WTC11 (cell line): ENCODE results near the gene STK24. TPM values are rescaled to one million over a fixed set of nuclear protein-coding genes. Genes with fewer than 3 reads are reported as not detected.

ENCODE experiments used
- ATAC-seq: fragments of 200-7000 bp; cut with Tn5 transposase; 2 replicates; pipeline ENCODE4 v1.10.0; 2021; ENCODE audit warnings: mild to moderate bottlenecking, moderate library complexity
- Bru-seq: library from RNA; stranded (reverse); fragments of 400-500 nt; gene quantifications from one replicate; lab custom pipeline; 2021; lab: Mats Ljungman, UMichigan
- CTCF ChIA-PET: fragments of 300-600 bp; sonication (Branson Sonifier 250); formaldehyde crosslinking; loops from one replicate; lab custom pipeline; 2021; ENCODE audit warnings: antibody characterized with exemption; lab: Charles Lee
- POLR2A ChIA-PET: fragments of 350-600 bp; sonication (Branson Sonifier 250); formaldehyde crosslinking; loops from one replicate; lab custom pipeline; 2021; ENCODE audit warnings: antibody characterized with exemption; lab: Charles Lee
- DNase-seq: peaks from one replicate; pipeline ENCODE4 v3.0.0; 2021; ENCODE audit warnings: low spot score
- H3K27ac Mint-ChIP-seq: 2 replicates; pipeline ENCODE4 v1.8.0; 2021; ENCODE audit warnings: mixed read lengths
- H3K27me3 Mint-ChIP-seq: 2 replicates; pipeline ENCODE4 v1.8.0; 2021; ENCODE audit warnings: low read depth, mild to moderate bottlenecking, moderate library complexity, mixed read lengths
- H3K36me3 Mint-ChIP-seq: 2 replicates; pipeline ENCODE4 v1.8.0; 2021; ENCODE audit warnings: mixed read lengths
- H3K4me1 Mint-ChIP-seq: 2 replicates; pipeline ENCODE4 v1.8.0; 2022; ENCODE audit warnings: mixed read lengths
- H3K4me3 Mint-ChIP-seq: 2 replicates; pipeline ENCODE4 v1.8.0; 2021; ENCODE audit warnings: mild to moderate bottlenecking, moderate library complexity, mixed read lengths
- H3K9me3 Mint-ChIP-seq: 2 replicates; pipeline ENCODE4 v1.8.0; 2021; ENCODE audit warnings: mixed read lengths
- ATF6 ChIP-seq: sonication (generic); formaldehyde crosslinking; IDR thresholded peaks from 2 replicates; pipeline ENCODE4 v1.8.1; 2023; ENCODE audit warnings: mild to moderate bottlenecking, missing genetic modification reagents
- E2F5 ChIP-seq: sonication (generic); formaldehyde crosslinking; IDR thresholded peaks from 2 replicates; pipeline ENCODE4 v1.8.1; 2022; ENCODE audit warnings: mild to moderate bottlenecking, moderate library complexity, missing genetic modification reagents
- ETV6 ChIP-seq: sonication (generic); formaldehyde crosslinking; IDR thresholded peaks from 2 replicates; pipeline ENCODE4 v1.8.1; 2022; ENCODE audit warnings: mild to moderate bottlenecking, missing genetic modification reagents
- MXD4 ChIP-seq: fragments of 250-450 bp; sonication (Bioruptor Pico); IDR thresholded peaks from 2 replicates; pipeline ENCODE4 v1.8.0; 2021; ENCODE audit warnings: mild to moderate bottlenecking, moderate library complexity, borderline replicate concordance
- NR2C2 ChIP-seq: sonication (generic); formaldehyde crosslinking; IDR thresholded peaks from 2 replicates; pipeline ENCODE4 v1.8.0; 2022; ENCODE audit warnings: mild to moderate bottlenecking, missing genetic modification reagents
- PRDM15 ChIP-seq: sonication (generic); formaldehyde crosslinking; IDR thresholded peaks from 2 replicates; pipeline ENCODE4 v1.8.0; 2022; ENCODE audit warnings: missing genetic modification reagents
- PREB ChIP-seq: sonication (generic); formaldehyde crosslinking; IDR thresholded peaks from 2 replicates; pipeline ENCODE4 v1.8.1; 2022; ENCODE audit warnings: mild to moderate bottlenecking, missing genetic modification reagents, moderate library complexity, borderline replicate concordance
- RORB ChIP-seq: fragments of 250-450 bp; sonication (Bioruptor Pico); IDR thresholded peaks from 2 replicates; pipeline ENCODE4 v1.9.0; 2021; ENCODE audit warnings: mild to moderate bottlenecking
- SMAD3 ChIP-seq: sonication (generic); formaldehyde crosslinking; IDR thresholded peaks from 2 replicates; pipeline ENCODE4 v1.8.0; 2022; ENCODE audit warnings: missing genetic modification reagents, mild to moderate bottlenecking, borderline replicate concordance
- SP1 ChIP-seq: sonication (generic); formaldehyde crosslinking; conservative IDR thresholded peaks from 2 replicates; pipeline ENCODE4 v1.8.1; 2022; ENCODE audit warnings: missing genetic modification reagents
- TCF7 ChIP-seq: sonication (generic); formaldehyde crosslinking; IDR thresholded peaks from 2 replicates; pipeline ENCODE4 v1.8.0; 2022; ENCODE audit warnings: mild to moderate bottlenecking, low read depth, missing genetic modification reagents, moderate library complexity
- ZNF317 ChIP-seq: sonication (generic); formaldehyde crosslinking; IDR thresholded peaks from 2 replicates; pipeline ENCODE4 v1.8.1; 2023; ENCODE audit warnings: low read depth, mild to moderate bottlenecking, moderate library complexity, missing genetic modification reagents, borderline replicate concordance
- long read RNA-seq, 3 experiments: library from RNA in 1 of 3; library from capped mRNA in 1 of 3; library from polyadenylated mRNA in 1 of 3; unstranded in 2 of 3; stranded (forward) in 1 of 3; transcript quantifications; one replicate each; pipeline ENCODE4 v2.0.0, GENCODE V29; 2021
- total RNA-seq: library from RNA; stranded (reverse); gene quantifications from 3 replicates; pipeline ENCODE4 v1.2.3, GENCODE V29; 2021
- TF ChIP-seq, protein P1 (sequence below): sonication (generic); formaldehyde crosslinking; IDR thresholded peaks from 2 replicates; pipeline ENCODE4 v1.8.1; 2022; ENCODE audit warnings: missing genetic modification reagents, borderline replicate concordance
- TF ChIP-seq, protein P2 (sequence below): sonication (generic); formaldehyde crosslinking; IDR thresholded peaks from 2 replicates; pipeline ENCODE4 v1.8.1; 2022; ENCODE audit warnings: low read depth, missing genetic modification reagents, borderline replicate concordance
- TF ChIP-seq, protein P3 (sequence below): fragments of 250-450 bp; sonication (Bioruptor Pico); IDR thresholded peaks from 2 replicates; pipeline ENCODE4 v1.8.0; 2021; ENCODE audit warnings: mild to moderate bottlenecking
- TF ChIP-seq, protein P4 (sequence below): sonication (generic); formaldehyde crosslinking; IDR thresholded peaks from 2 replicates; pipeline ENCODE4 v1.8.0; 2023; ENCODE audit warnings: missing genetic modification reagents
- TF ChIP-seq, protein P5 (sequence below): fragments of 250-450 bp; sonication (Bioruptor Pico); conservative IDR thresholded peaks from 2 replicates; pipeline ENCODE4 v1.9.0; 2021; ENCODE audit warnings: mild to moderate bottlenecking

STK24 gene
- 122 to 138 TPM (median 134 TPM) in 3 replicates for total RNA-seq
- percentile 79 among the genes with signal in this experiment for Bru-seq, nascent RNA
- long read RNA-seq, experiment 1, full-length matches to known transcripts, result 448 of 528 reads
- long read RNA-seq, experiment 1, partial matches to known transcripts, result 58 of 528 reads
- long read RNA-seq, experiment 1, other reads (novel, unspliced or antisense), result 22 of 528 reads
- long read RNA-seq, experiment 2, full-length matches to known transcripts, result 103 of 238 reads
- long read RNA-seq, experiment 2, partial matches to known transcripts, result 99 of 238 reads
- long read RNA-seq, experiment 2, other reads (novel, unspliced or antisense), result 36 of 238 reads
- long read RNA-seq, experiment 3, partial matches to known transcripts, result 59 of 64 reads
- long read RNA-seq, experiment 3, other reads (novel, unspliced or antisense), result 5 of 64 reads

DNA sequence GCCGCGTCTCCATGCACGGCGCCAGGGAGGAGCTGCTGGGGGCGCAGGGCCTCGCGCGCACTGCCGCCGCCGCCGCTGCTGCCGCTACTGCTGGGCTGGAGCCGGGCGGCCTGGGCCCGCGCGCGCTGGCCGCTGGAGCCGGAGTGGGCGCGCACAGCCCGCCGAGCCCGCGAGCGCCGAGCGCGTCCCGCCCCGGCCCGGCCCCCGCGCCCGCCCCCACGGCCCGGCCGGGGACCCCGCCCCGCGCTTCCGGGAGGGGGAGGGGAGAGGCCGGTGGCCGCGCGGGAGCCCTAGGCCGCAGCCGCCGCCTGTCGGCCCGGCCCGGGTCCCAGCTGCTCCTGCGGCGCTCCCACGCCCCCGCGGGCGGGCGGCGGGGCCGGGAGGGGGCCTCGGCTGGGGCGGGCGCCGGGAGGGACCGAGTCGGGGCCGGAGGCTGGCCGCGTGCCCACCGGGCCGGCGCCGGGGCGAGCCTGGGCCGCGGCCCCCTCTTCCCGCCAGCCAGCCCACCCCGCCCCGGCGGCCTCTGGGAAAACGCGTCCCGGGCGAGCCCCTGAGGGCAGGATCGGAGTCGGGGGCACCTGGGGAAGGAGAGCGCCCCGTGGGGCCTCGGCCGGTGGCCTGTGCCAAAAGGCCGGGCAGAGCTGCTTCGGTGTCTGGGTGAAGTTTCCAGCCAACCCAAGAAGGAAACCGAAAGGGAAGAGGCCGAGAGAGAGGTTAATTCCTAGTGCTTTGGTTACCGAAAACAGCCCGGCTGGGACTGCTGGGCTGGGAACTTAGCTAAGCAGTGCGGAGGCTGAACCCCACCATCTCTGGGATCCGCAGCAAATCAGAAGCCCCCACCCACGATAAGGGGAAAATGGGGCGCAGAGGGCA, at the start of gene STK24:
STK24 (minus strand) TSS at position 145 of the 873 bp plus-strand sequence. CDS start 321 bp downstream, outside the sequence.
- ChIA-PET CTCF (interaction anchor here (0.9 to 1.7 kb wide), 7 partner anchors 21 to 550 kb away, joined by 3 to 8 read pairs (median 5); no protein-coding TSS in a partner anchor), POLR2A (interaction anchor here (0.6 to 2.7 kb wide), 8 partner anchors 13 to 99 kb away, joined by 3 to 9 read pairs (median 4); no protein-coding TSS in a partner anchor)
- Mint-ChIP-seq H3K27ac (peak within 1 kb of the TSS; percentile 98), H3K9me3 (no peaks in the 10 kb centered on the region), H3K4me1 (peaks cover 60% of the 10 kb centered on the region), H3K36me3 (no peaks in the 10 kb centered on the region), H3K27me3 (no peaks in the 10 kb centered on the region), H3K4me3 (peak within 1 kb of the TSS; percentile 90)
- ATAC-seq, result peak; percentile 63
- peak; percentile 64 for DNase-seq
- no peak for TF ChIP-seq ZNF317 (CRISPR knock-in tag)
- TF ChIP-seq, protein P1, sequence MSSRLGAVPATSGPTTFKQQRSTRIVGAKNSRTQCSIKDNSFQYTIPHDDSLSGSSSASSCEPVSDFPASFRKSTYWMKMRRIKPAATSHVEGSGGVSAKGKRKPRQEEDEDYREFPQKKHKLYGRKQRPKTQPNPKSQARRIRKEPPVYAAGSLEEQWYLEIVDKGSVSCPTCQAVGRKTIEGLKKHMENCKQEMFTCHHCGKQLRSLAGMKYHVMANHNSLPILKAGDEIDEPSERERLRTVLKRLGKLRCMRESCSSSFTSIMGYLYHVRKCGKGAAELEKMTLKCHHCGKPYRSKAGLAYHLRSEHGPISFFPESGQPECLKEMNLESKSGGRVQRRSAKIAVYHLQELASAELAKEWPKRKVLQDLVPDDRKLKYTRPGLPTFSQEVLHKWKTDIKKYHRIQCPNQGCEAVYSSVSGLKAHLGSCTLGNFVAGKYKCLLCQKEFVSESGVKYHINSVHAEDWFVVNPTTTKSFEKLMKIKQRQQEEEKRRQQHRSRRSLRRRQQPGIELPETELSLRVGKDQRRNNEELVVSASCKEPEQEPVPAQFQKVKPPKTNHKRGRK (CRISPR knock-in tag), result no peak
- no peak for TF ChIP-seq RORB
- TF ChIP-seq, protein P2, sequence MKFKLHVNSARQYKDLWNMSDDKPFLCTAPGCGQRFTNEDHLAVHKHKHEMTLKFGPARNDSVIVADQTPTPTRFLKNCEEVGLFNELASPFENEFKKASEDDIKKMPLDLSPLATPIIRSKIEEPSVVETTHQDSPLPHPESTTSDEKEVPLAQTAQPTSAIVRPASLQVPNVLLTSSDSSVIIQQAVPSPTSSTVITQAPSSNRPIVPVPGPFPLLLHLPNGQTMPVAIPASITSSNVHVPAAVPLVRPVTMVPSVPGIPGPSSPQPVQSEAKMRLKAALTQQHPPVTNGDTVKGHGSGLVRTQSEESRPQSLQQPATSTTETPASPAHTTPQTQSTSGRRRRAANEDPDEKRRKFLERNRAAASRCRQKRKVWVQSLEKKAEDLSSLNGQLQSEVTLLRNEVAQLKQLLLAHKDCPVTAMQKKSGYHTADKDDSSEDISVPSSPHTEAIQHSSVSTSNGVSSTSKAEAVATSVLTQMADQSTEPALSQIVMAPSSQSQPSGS (CRISPR knock-in tag), result no peak
- TF ChIP-seq PREB (CRISPR knock-in tag), result no peak
- TF ChIP-seq, protein P3, sequence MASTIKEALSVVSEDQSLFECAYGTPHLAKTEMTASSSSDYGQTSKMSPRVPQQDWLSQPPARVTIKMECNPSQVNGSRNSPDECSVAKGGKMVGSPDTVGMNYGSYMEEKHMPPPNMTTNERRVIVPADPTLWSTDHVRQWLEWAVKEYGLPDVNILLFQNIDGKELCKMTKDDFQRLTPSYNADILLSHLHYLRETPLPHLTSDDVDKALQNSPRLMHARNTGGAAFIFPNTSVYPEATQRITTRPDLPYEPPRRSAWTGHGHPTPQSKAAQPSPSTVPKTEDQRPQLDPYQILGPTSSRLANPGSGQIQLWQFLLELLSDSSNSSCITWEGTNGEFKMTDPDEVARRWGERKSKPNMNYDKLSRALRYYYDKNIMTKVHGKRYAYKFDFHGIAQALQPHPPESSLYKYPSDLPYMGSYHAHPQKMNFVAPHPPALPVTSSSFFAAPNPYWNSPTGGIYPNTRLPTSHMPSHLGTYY (CRISPR knock-in tag), result no peak
- TF ChIP-seq SMAD3 (CRISPR knock-in tag), result 0 out of 2 replicates have a peak, but pooled peaks have one; percentile 12
- TF ChIP-seq PRDM15 (CRISPR knock-in tag), result peak; percentile 92
- no peak for TF ChIP-seq NR2C2 (CRISPR knock-in tag)
- TF ChIP-seq, protein P4, sequence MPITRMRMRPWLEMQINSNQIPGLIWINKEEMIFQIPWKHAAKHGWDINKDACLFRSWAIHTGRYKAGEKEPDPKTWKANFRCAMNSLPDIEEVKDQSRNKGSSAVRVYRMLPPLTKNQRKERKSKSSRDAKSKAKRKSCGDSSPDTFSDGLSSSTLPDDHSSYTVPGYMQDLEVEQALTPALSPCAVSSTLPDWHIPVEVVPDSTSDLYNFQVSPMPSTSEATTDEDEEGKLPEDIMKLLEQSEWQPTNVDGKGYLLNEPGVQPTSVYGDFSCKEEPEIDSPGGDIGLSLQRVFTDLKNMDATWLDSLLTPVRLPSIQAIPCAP, result no peak
- TF ChIP-seq E2F5 (CRISPR knock-in tag), result no peak
- TF ChIP-seq, protein P5, sequence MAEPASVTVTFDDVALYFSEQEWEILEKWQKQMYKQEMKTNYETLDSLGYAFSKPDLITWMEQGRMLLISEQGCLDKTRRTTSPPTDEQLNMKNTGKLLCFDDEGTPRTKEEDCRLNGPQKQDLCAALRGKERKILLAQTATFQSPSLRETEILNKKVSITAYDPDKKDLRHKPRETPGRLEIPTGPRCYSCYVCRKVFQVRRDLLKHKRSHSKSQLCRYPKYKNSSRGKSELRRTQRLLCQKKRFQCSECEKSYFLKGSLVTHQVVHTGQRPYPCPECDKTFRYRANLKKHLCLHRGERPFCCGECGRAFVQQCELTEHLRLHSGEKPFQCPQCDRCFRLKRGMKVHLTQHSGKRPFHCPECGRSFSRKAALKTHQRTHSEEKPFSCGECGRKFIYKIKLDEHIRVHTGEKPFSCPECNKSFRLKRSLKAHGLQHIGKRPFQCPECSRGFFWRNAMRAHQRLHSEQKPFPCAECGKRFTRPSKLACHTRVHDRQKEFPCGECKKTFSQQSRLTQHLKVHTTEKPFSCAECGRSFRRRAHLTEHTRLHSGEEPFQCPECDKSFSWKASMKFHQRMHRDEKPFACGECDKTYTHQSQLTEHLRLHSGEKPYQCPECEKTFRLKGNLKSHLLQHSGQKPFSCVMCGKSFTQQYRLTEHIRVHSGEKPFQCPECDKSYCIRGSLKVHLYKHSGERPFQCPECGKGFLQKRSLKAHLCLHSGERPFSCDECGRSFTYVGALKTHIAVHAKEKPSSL (CRISPR knock-in tag), result no peak
- no peak for TF ChIP-seq MXD4 (CRISPR knock-in tag)
- TF ChIP-seq TCF7, result 0 out of 2 replicates have a peak, but pooled peaks have one; percentile 41
- peak; percentile 34; the same call in 1 of the 2 replicates for TF ChIP-seq SP1 (CRISPR knock-in tag)
- TF ChIP-seq ETV6 (CRISPR knock-in tag), result 0 out of 2 replicates have a peak, but pooled peaks have one; percentile 27
- no peak for TF ChIP-seq ATF6 (CRISPR knock-in tag)
